ENCODE measurements around the gene TRIM45. TPM values are rescaled to one million over a fixed set of nuclear protein-coding genes. Genes with fewer than 3 reads are reported as not detected.
A peak's percentile ranks its signal among the peaks of the same experiment; 100 is the strongest.

The TRIM45 gene
- total and polyA plus RNA-seq, 2 of the 13 experiments (the other 11 are each of a cell fraction or from before 2014, with no cell fraction given): 1.9 to 2.3 TPM

DNA sequence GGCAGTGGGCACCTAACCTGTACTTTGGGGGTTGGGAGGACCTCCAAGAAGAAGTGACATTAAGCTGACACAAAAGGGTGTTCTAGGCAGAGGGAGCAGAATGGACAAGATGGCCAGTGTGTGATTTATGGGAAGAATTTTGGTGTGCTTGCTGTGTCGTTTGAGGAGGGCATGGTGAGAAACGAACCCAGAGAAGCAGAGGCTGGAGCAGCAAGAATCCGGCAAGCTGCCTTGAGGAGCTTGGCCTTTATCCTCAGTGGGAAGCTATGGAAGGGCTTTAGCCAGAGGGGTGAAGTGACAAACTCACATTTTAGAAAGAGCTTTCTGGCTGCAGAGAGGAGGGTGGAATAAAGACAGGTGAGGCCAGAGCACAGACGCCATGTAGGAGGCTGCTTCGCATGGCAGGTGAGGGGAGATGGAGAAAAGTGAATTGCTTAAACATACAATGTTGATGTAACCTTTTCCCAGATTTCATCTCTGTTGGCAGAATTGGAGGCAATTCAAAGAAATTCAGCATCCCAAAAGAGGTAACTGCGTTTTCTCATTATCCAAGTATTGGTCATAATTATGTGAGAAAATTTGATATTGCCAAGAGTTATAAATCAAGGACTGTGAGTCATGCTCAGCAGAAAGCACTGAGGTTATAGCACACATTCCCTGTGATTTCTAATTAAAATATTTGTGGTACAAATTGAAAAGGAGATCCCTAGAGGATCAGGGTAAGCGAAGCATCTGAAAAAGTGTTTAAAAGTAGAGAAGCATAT, 26.5 kb downstream of the TRIM45 start:
- no peak for ATAC-seq
- POLR2A ChIA-PET: no interaction called here

DNA sequence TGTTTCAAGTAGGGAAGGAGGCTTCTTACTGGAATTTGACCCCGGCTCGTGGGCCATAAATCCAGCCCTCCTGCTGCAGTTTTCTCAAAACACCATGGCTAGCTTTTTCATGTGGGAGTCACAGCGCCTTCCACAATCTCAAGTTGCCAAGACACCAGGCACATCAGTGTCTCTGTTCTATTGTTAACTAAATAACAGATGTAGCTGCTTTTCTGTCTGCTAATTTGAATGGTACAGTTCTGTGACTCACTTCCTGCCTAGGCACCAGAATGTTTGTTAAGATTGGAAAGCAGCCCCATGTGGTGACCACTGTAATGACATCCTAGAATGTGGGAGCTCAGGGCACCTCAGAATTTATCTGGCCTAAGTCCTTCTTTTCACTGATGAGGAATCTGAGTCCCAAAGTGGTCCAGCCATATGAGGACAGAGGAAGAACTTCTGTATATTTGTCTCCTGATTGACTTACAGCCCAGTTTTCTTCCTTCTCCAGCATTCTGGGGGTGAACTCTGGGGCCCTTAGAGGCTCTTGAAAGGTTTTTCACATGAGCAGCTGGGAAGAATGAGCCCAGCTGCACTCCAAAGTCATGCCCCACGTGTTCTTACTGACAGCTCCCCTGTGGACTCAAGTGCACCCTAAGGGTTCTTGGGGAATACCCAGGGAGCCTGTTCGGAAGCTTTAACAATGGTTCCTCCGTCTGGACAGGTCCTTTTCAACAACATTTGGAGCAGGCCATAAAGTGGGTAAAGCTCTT, 27.5 kb downstream of the TRIM45 start:
- WGBS (ENCODE audit: low lambda C conversion rate): 95% methylated on average over 6 of the region's 6 CpGs
- no peak for FAIRE-seq
- in situ Hi-C loops (cut with HindIII; ENCODE audit: extremely low pct_ligation_motif_present, low pct_unique_long_range_greater_than_20kb): no loop called here

More for the DNA sequence above, 26.5 kb downstream of the TRIM45 start:
- intact Hi-C loops (cut with micrococcal nuclease; ENCODE audit: unreplicated experiment) (no loop called here), in situ Hi-C loops (cut with HindIII; ENCODE audit: extremely low pct_ligation_motif_present, low pct_unique_long_range_greater_than_20kb) (no loop called here)
- Histone ChIP-seq H3K4me2 (ENCODE audit: low read depth, low read length) (no peak overlapping the region), H3K4me1 (ENCODE audit: insufficient read depth, low read length) (no peaks in the 10 kb centered on the region), H3K27ac (ENCODE audit: extremely low read length, insufficient read depth, low read length) (no peak overlapping the region), H2AFZ (ENCODE audit: low read length) (no peak overlapping the region), H3K9me3 (ENCODE audit: low read length) (no peaks in the 10 kb centered on the region), H3K79me2 (ENCODE audit: insufficient read depth, low read length) (no peaks in the 10 kb centered on the region), H3K9ac (ENCODE audit: insufficient read depth, low read depth, low read length) (no peak overlapping the region), H3K4me3 (replicated peaks in 1 of 3; ENCODE audit: insufficient read depth in 1 of 3, low read depth in 2 of 3, low read length in 3 of 3) (no peak overlapping the region), H3K36me3 (replicated peaks in 1 of 2; ENCODE audit: control insufficient read depth in 1 of 2, insufficient read depth in 2 of 2, low read length in 2 of 2) (peaks cover 12 to 78% of the 10 kb centered on the region in 2 experiments), H3K27me3 (ENCODE audit: control insufficient read depth in 1 of 2, insufficient read depth in 2 of 2, low read length in 2 of 2) (no peaks in the 10 kb centered on the region), H4K20me1 (ENCODE audit: insufficient read depth, low read length) (no peaks in the 10 kb centered on the region)
- TF ChIP-seq SOX5 (CRISPR knock-in tag; IDR thresholded peaks at IDR 0.05; ENCODE audit: borderline replicate concordance) (no peak), RBAK (CRISPR knock-in tag; IDR thresholded peaks at IDR 0.05) (no peak), SMARCE1 (IDR thresholded peaks at IDR 0.05; ENCODE audit: borderline replicate concordance) (no peak), ZNF883 (CRISPR knock-in tag; IDR thresholded peaks at IDR 0.05; ENCODE audit: not compliant biosample characterization) (no peak)
- FAIRE-seq (no peak), DNase-seq (ENCODE audit: low spot score) (no peak)
- 95% methylated on average over 7 of the region's 7 CpGs for WGBS (ENCODE audit: low lambda C conversion rate)
- CTCF ChIA-PET (ENCODE audit: low intra/inter-chr PET ratio, low total read pairs): no interaction called here
- no TSS peak for BruUV-seq (replicated peaks)

More for the DNA sequence above, 27.5 kb downstream of the TRIM45 start:
- Histone ChIP-seq H3K4me2 (ENCODE audit: low read depth, low read length) (no peak overlapping the region), H3K79me2 (ENCODE audit: insufficient read depth, low read length) (no peaks in the 10 kb centered on the region), H4K20me1 (ENCODE audit: insufficient read depth, low read length) (no peaks in the 10 kb centered on the region), H3K9me3 (ENCODE audit: low read length) (no peaks in the 10 kb centered on the region), H3K27me3 (ENCODE audit: control insufficient read depth in 1 of 2, insufficient read depth in 2 of 2, low read length in 2 of 2) (no peaks in the 10 kb centered on the region), H3K9ac (ENCODE audit: insufficient read depth, low read depth, low read length) (no peak overlapping the region), H3K27ac (ENCODE audit: extremely low read length, insufficient read depth, low read length) (no peak overlapping the region), H3K4me1 (ENCODE audit: insufficient read depth, low read length) (no peaks in the 10 kb centered on the region), H3K36me3 (replicated peaks in 1 of 2; ENCODE audit: control insufficient read depth in 1 of 2, insufficient read depth in 2 of 2, low read length in 2 of 2) (peaks cover 12 to 70% of the 10 kb centered on the region in 2 experiments; a peak in 4 of 5 replicates), H2AFZ (ENCODE audit: low read length) (no peak overlapping the region), H3K4me3 (replicated peaks in 1 of 3; ENCODE audit: insufficient read depth in 1 of 3, low read depth in 2 of 3, low read length in 3 of 3) (no peak overlapping the region)
- intact Hi-C loops (cut with micrococcal nuclease; ENCODE audit: unreplicated experiment): no loop called here
- TF ChIP-seq, protein P1, sequence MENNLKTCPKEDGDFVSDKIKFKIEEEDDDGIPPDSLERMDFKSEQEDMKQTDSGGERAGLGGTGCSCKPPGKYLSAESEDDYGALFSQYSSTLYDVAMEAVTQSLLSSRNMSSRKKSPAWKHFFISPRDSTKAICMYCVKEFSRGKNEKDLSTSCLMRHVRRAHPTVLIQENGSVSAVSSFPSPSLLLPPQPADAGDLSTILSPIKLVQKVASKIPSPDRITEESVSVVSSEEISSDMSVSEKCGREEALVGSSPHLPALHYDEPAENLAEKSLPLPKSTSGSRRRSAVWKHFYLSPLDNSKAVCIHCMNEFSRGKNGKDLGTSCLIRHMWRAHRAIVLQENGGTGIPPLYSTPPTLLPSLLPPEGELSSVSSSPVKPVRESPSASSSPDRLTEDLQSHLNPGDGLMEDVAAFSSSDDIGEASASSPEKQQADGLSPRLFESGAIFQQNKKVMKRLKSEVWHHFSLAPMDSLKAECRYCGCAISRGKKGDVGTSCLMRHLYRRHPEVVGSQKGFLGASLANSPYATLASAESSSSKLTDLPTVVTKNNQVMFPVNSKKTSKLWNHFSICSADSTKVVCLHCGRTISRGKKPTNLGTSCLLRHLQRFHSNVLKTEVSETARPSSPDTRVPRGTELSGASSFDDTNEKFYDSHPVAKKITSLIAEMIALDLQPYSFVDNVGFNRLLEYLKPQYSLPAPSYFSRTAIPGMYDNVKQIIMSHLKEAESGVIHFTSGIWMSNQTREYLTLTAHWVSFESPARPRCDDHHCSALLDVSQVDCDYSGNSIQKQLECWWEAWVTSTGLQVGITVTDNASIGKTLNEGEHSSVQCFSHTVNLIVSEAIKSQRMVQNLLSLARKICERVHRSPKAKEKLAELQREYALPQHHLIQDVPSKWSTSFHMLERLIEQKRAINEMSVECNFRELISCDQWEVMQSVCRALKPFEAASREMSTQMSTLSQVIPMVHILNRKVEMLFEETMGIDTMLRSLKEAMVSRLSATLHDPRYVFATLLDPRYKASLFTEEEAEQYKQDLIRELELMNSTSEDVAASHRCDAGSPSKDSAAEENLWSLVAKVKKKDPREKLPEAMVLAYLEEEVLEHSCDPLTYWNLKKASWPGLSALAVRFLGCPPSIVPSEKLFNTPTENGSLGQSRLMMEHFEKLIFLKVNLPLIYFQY (CRISPR knock-in tag; IDR thresholded peaks at IDR 0.05; ENCODE audit: borderline replicate concordance): no peak
- TF ChIP-seq HNRNPUL1 (IDR thresholded peaks at IDR 0.05; ENCODE audit: low read depth, low read length) (no peak), ZFP37 (CRISPR knock-in tag; IDR thresholded peaks at IDR 0.05; ENCODE audit: borderline replicate concordance) (no peak), RFX5 (IDR thresholded peaks at IDR 0.05; ENCODE audit: low read depth, low read length) (no peak), ZNF234 (CRISPR knock-in tag; conservative IDR thresholded peaks at IDR 0.05) (no peak), NCOA1 (CRISPR knock-in tag; IDR thresholded peaks at IDR 0.05) (no peak), SRSF4 (IDR thresholded peaks at IDR 0.05; ENCODE audit: low read depth, low read length, poor library complexity, severe bottlenecking) (no peak)
- TF ChIP-seq, protein P2, sequence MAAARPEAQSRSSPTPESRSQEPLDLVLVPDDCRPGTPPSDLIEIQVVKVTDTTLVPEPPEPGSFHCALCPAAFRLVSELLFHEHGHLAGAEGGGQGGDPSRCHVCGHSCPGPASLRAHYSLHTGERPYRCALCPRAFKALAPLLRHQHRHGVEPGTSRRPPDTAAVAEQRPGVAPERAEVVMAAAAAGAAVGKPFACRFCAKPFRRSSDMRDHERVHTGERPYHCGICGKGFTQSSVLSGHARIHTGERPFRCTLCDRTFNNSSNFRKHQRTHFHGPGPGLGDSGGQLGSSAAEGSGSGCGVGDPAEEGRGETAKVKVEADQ (CRISPR knock-in tag; IDR thresholded peaks at IDR 0.05; ENCODE audit: borderline replicate concordance): no peak
- ChIA-PET CTCF (ENCODE audit: low intra/inter-chr PET ratio, low total read pairs) (no interaction called here), POLR2A (no interaction called here)
- no peak for DNase-seq (ENCODE audit: low spot score)
- peak; percentile 65 for ATAC-seq
- no TSS peak for BruUV-seq (replicated peaks)

All from HepG2 (cell line).